Measurements from ENCODE around the gene DTX4.

DTX4 gene

GRCh38 chr11:59173080-59173963, 1.4 kb downstream of the DTX4 start:
- peak; percentile 47 to 60 for DNase-seq

- peak in 1 of 2 donors; percentile 22 for DNase-seq
These were observed 2.2 kb downstream of the DTX4 start for GRCh38 chr11:59173964-59174663.

- DNase-seq = no peak
These were observed 2.7 kb downstream of the DTX4 start for GRCh38 chr11:59174664-59175033.

GRCh38 chr11:59175091-59175501, 3.2 kb downstream of the DTX4 start:
- DNase-seq = no peak

GRCh38 chr11:59176330-59176729, 4.4 kb downstream of the DTX4 start:
- no peak for DNase-seq

GRCh38 chr11:59178402-59178801, 6.5 kb downstream of the DTX4 start:
- DNase-seq = no peak

GRCh38 chr11:59179121-59179520, 7.2 kb downstream of the DTX4 start:
- no peak for DNase-seq

GRCh38 chr11:59180168-59180776, 8.3 kb downstream of the DTX4 start:
- DNase-seq = no peak

- no peak for DNase-seq
These were observed 9.0 kb downstream of the DTX4 start for GRCh38 chr11:59180907-59181306.

- no peak for DNase-seq
These were observed 10.0 kb downstream of the DTX4 start for GRCh38 chr11:59181746-59182456.

- DNase-seq = no peak
These were observed 10.7 kb downstream of the DTX4 start for GRCh38 chr11:59182457-59183151.

- no peak for DNase-seq
These were observed 11.8 kb downstream of the DTX4 start for GRCh38 chr11:59183771-59184170.

GRCh38 chr11:59184691-59185339, 12.9 kb downstream of the DTX4 start:
- no peak for DNase-seq

- DNase-seq = no peak
These were observed 13.5 kb downstream of the DTX4 start for GRCh38 chr11:59185386-59185945.

GRCh38 chr11:59186130-59186594, 14.2 kb downstream of the DTX4 start:
- DNase-seq = peak in 1 of 2 donors; percentile 19

- no peak for DNase-seq
These were observed 15.1 kb downstream of the DTX4 start for GRCh38 chr11:59187035-59187434.

GRCh38 chr11:59187587-59187986, 15.7 kb downstream of the DTX4 start:
- peak; percentile 68 to 73 for DNase-seq

- no peak for DNase-seq
These were observed 17.0 kb downstream of the DTX4 start for GRCh38 chr11:59188954-59189353.

GRCh38 chr11:59189986-59190385, 18.1 kb downstream of the DTX4 start:
- peak; percentile 69 to 84 for DNase-seq

GRCh38 chr11:59191095-59191494, 19.2 kb downstream of the DTX4 start:
- DNase-seq = no peak

- peak; percentile 74 to 89 for DNase-seq
These were observed 20.0 kb downstream of the DTX4 start for GRCh38 chr11:59191890-59192289.

Measured in inflammatory macrophage (primary cell).